Right atrium auricular region (tissue), 2 donors: ENCODE data around the gene CNPY2. TPM values are rescaled to one million over a fixed set of nuclear protein-coding genes. Genes with fewer than 3 reads are reported as not detected.
"Not testable (repeated sequence)": the region's sequence is repeated elsewhere in the genome, so short reads cannot be mapped to it uniquely, and the experiment has no call there.

ENCODE experiments used
- DNase-seq: peaks from one replicate; pipeline ENCODE4 v3.0.0-alpha.2; 2019; ENCODE audit warnings: low spot score
- H3K27ac ChIP-seq, 2 donors: fragments of 200-600 bp; sonication (generic); 1 replicate in 1 of 2; 2 replicates in 1 of 2; pipeline ENCODE4 v1.5.1; 2016 to 2019
- H3K27me3 ChIP-seq, 2 donors: fragments of 200-600 bp; sonication (generic); one replicate each; pipeline versions ENCODE4 v1.5.1 to v1.6.0; 2017 to 2019
- H3K36me3 ChIP-seq: fragments of 200-600 bp; sonication (generic); one replicate; pipeline ENCODE4 v1.5.1; 2016
- H3K4me1 ChIP-seq, 2 donors: fragments of 200-600 bp; sonication (generic); one replicate each; pipeline versions ENCODE4 v1.5.1 to v1.6.0; 2017 to 2019
- H3K4me3 ChIP-seq, 2 donors: fragments of 200-600 bp; sonication (generic); 1 replicate in 1 of 2; 2 replicates in 1 of 2; pipeline ENCODE4 v1.5.1; 2017 to 2019; ENCODE audit warnings: mild to moderate bottlenecking in 1 of 2, moderate library complexity in 1 of 2
- H3K9me3 ChIP-seq, 2 donors: fragments of 200-600 bp; sonication (generic); one replicate each; pipeline ENCODE4 v1.5.1; 2019
- total RNA-seq, 2 donors: library from RNA; depleted of rRNA; stranded (reverse); fragments of >200 nt; gene quantifications; one replicate each; pipeline ENCODE4 v1.1.0, GENCODE V29; 2016
- TF ChIP-seq, protein P1 (sequence below), 2 donors: fragments of 200-600 bp; sonication (generic); IDR thresholded peaks; one replicate each; pipeline ENCODE4 v1.5.1; 2019; ENCODE audit warnings: antibody characterized with exemption in 2 of 2

The CNPY2 gene
- total RNA-seq, 2 donors from 2014 or later, result 37.0 to 55.2 TPM

DNA sequence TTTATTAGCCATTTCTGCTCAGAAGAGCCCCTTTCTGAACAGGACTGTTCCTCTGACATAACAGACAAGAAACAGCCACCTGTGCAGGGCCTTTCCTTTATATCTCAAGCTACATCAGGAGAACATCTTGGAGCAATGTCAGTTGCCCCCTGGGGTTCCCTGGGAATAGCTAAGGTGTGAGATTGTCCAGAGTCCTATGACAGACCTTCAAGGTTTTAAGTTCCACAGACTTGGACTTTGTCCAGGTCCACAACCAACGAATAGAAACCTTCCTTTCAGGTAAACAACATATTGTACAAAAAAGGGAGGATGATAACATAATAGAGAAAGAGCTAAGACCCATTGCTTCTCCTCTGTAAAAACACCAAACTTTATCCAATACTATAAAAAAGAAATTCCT lies 25.8 kb upstream of the CNPY2 start:
- Histone ChIP-seq H3K27me3 (no peaks in the 10 kb centered on the region), H3K36me3 (peaks cover 29% of the 10 kb centered on the region), H3K9me3 (no peaks in the 10 kb centered on the region), H3K4me1 (no peaks in the 10 kb centered on the region), H3K27ac (no peak overlapping the region), H3K4me3 (no peak overlapping the region)
- TF ChIP-seq, protein P1, sequence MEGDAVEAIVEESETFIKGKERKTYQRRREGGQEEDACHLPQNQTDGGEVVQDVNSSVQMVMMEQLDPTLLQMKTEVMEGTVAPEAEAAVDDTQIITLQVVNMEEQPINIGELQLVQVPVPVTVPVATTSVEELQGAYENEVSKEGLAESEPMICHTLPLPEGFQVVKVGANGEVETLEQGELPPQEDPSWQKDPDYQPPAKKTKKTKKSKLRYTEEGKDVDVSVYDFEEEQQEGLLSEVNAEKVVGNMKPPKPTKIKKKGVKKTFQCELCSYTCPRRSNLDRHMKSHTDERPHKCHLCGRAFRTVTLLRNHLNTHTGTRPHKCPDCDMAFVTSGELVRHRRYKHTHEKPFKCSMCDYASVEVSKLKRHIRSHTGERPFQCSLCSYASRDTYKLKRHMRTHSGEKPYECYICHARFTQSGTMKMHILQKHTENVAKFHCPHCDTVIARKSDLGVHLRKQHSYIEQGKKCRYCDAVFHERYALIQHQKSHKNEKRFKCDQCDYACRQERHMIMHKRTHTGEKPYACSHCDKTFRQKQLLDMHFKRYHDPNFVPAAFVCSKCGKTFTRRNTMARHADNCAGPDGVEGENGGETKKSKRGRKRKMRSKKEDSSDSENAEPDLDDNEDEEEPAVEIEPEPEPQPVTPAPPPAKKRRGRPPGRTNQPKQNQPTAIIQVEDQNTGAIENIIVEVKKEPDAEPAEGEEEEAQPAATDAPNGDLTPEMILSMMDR (IDR thresholded peaks at IDR 0.05), result no peak
- DNase-seq, result no peak

DNA sequence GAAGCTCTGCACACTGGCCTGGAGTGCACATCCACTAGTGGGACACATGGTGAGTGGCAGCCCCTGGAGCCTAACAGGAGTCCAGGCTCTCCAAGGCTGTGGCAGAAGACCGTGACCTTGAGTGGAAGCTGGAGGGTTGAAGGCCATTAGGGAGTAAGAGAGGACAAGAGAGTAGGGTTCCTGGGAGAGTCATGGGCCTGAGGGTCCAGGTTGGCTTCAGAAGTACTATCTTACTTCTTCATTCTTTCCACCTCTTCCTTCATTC lies 23.3 kb upstream of the CNPY2 start:
- H3K36me3 ChIP-seq, result peaks cover 13% of the 10 kb centered on the region
- no peak overlapping the region for H3K4me3 ChIP-seq
- no peaks in the 10 kb centered on the region for H3K9me3 ChIP-seq
- DNase-seq, result no peak
- no peak overlapping the region for H3K27ac ChIP-seq
- TF ChIP-seq, protein P1 (IDR thresholded peaks at IDR 0.05), result no peak
- H3K27me3 ChIP-seq, result no peaks in the 10 kb centered on the region
- peaks cover 0 to 6% of the 10 kb centered on the region in 2 donors for H3K4me1 ChIP-seq

DNA sequence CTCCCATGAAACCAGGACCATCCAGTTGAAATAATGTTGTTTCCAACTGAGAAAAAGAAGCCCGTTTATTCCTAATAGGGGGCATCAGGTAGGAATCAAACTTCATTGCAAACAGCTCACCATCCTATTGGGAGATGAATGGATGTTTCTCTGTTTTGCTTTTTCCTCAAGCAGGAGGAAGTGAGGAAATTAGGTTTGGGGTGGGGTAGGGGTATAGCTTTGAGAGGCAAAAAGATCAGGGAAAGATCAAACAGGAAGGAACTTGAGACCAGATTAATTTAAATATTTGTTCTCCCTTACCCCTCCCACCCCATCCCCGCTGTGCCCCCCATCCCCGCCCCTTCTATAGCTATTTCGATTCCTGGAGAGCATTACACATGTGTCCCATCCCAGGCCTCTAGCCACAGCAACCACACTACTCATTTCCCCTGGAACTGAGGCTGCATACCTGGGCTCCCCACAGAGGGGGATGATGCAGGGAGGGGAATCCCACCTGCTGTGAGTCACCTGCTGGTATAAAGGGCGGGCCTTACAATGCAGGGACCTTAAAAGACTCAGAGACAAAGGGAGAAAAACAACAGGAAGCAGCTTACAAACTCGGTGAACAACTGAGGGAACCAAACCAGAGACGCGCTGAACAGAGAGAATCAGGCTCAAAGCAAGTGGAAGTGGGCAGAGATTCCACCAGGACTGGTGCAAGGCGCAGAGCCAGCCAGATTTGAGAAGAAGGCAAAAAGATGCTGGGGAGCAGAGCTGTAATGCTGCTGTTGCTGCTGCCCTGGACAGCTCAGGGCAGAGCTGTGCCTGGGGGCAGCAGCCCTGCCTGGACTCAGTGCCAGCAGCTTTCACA lies 22.7 kb upstream of the CNPY2 start, which contains the start of gene IL23A:
Gene IL23A, plus strand, starts transcription at position 577 of the 850 bp plus-strand sequence. Its CDS starts 161 bp downstream, at position 738.
- Histone ChIP-seq H3K4me3 (no peak within 1 kb of the TSS), H3K4me1 (peaks cover 0 to 6% of the 10 kb centered on the region in 2 donors), H3K27me3 (no peaks in the 10 kb centered on the region), H3K27ac (no peak within 1 kb of the TSS), H3K9me3 (no peaks in the 10 kb centered on the region), H3K36me3 (peaks cover 8% of the 10 kb centered on the region)
- DNase-seq, result no peak
- TF ChIP-seq, protein P1 (IDR thresholded peaks at IDR 0.05), result no peak

DNA sequence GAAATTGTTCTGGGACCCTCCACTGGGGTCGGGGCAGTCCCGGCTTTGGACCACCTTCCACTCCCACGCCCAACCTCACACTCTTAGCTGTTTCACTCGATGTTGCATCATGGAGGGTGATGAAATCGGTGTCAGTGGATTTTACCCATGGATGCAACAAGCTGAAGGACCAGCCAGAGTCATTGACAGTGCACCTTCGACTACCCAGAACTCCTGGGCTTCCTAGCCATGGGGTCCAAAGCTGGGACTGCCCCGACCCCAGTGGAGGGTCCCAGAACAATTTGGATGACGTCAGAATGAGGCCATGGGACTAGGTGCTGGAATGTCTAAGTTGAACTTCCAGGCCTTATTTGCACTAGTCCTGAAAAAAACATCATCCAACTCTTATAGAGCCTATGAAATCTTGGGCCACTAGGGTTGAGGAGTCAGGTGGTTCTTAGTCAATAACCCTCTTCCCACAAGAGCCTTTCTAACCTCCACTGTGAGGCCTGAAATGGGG lies 22.0 kb upstream of the CNPY2 start:
- Histone ChIP-seq H3K27me3 (no peaks in the 10 kb centered on the region), H3K36me3 (peaks cover under 1% of the 10 kb centered on the region), H3K9me3 (no peaks in the 10 kb centered on the region), H3K4me3 (no peak overlapping the region), H3K4me1 (peaks cover 0 to 11% of the 10 kb centered on the region in 2 donors), H3K27ac (no peak overlapping the region)
- DNase-seq, result no peak
- TF ChIP-seq, protein P1 (IDR thresholded peaks at IDR 0.05), result no peak

DNA sequence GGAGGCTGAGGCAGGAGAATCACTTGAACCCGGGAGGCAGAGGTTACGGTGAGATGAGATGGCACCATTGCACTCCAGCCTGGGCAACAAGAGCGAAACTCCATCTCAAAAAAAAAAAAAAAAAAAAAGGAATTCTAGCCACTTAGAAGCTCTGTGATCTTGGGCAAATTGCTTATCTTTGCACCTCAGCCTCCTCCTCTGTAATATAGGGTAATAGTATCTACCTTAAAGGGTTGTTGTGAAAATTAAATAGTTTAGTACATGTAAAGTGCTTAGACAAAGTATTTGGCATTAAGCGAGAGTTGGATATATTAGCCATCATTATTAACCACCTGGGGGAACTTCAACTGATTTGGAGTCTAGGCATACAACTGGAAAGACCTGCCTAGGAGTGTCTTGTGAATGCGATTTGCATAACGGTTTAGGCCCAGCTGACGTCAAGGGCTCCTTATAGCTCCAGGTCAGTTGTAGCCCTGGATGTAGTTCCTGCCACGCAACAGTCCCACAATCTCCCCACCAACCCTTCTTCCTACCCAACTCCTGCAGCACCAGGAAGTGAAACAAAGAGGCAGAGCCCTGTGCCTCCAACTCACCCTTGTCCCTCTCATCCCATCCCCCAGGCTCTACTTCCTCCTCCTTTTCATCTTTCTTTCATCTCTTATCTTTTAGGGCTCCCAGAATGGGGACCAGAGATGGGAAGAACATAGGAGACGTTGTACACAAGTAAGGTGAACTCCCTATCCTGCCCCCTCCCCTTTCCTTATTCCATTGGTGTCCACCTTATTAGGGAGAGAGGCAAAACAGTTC lies 20.8 kb upstream of the CNPY2 start:
- Histone ChIP-seq H3K4me1 (peaks cover 0 to 14% of the 10 kb centered on the region in 2 donors), H3K27ac (no peak overlapping the region), H3K36me3 (no peaks in the 10 kb centered on the region), H3K4me3 (no peak overlapping the region), H3K9me3 (no peaks in the 10 kb centered on the region), H3K27me3 (no peaks in the 10 kb centered on the region)
- TF ChIP-seq, protein P1 (IDR thresholded peaks at IDR 0.05), result no peak
- DNase-seq, result no peak

DNA sequence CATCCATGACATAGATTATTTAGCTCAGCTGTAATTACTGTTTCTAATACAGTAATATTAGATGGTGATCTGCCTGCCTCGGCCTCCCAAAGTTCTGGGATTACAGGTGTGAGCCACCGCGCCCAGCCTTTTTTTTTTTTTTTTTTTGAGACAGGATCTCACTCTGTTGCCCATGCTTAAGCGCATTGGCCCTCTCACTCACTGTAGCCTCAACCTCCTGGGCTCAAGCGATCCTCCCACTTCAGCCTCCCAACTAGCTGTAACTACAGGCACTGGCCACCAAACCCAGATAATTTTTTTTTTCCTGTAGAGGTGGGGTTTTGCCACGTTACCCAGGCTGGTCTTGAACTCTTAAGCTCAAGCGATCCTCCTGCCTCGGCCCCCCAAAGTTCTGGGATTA lies 19.7 kb upstream of the CNPY2 start:
- not testable (repeated sequence) for DNase-seq, H3K4me3 ChIP-seq, H3K36me3 ChIP-seq, H3K27me3 ChIP-seq, H3K9me3 ChIP-seq, H3K27ac ChIP-seq
- peaks cover 0 to 14% of the 10 kb centered on the region in 2 donors for H3K4me1 ChIP-seq
